Keratinocyte (primary cell): ENCODE data around the gene CHI3L1.

Source experiments
- CTCF ChIP-seq, 3 experiments: IDR thresholded peaks in 1 of 3; conservative IDR thresholded peaks in 1 of 3; optimal IDR thresholded peaks in 1 of 3; 2 replicates in 2 of 3; 3 replicates in 1 of 3; pipeline versions ENCODE3 to v1.5.1; 2011; ENCODE audit warnings: low read length in 3 of 3, mild to moderate bottlenecking in 3 of 3, moderate library complexity in 2 of 3, control low read depth in 1 of 3, inconsistent platforms in 1 of 3; ENCODE audit not compliant: insufficient read depth in 2 of 3; ENCODE audit errors: extremely low read depth in 1 of 3
- EZH2 ChIP-seq: IDR thresholded peaks from one replicate; pipeline ENCODE4 v1.6.1; 2012; ENCODE audit warnings: inconsistent platforms, mild to moderate bottlenecking, low read length, moderate library complexity

GRCh38 chr1:203182387-203182953 lies 4.0 kb downstream of the CHI3L1 start:
- no peak for TF ChIP-seq CTCF (optimal IDR thresholded peaks at IDR 0.05 in 1 of 3, IDR thresholded peaks at IDR 0.05 in 1 of 3, conservative IDR thresholded peaks at IDR 0.05 in 1 of 3; ENCODE audit: extremely low read depth in 1 of 3, insufficient read depth in 2 of 3, low read length in 3 of 3)
- TF ChIP-seq EZH2 = no peak
